Activated naive CD8-positive, alpha-beta T cell treated with anti-CD3 and anti-CD28 coated beads, Interleukin-2, amount 50 U/mL, for 16 hours (primary cell): ENCODE measurements around the gene FBN2.

Experiments
- DNase-seq: peaks from one replicate; pipeline ENCODE4 v3.0.0-alpha.2; 2020; ENCODE audit warnings: low read depth, low spot score

The FBN2 gene

GRCh38 chr5:128254789-128255188 is 283.3 kb downstream of the FBN2 start:
- DNase-seq = no peak

- no peak for DNase-seq
These were observed 284.2 kb downstream of the FBN2 start for GRCh38 chr5:128253880-128254279.

GRCh38 chr5:128253161-128253560 is 284.9 kb downstream of the FBN2 start:
- no peak for DNase-seq

GRCh38 chr5:128252756-128253155 is 285.3 kb downstream of the FBN2 start:
- no peak for DNase-seq

GRCh38 chr5:128252196-128252595 is 285.8 kb downstream of the FBN2 start:
- DNase-seq = no peak

GRCh38 chr5:128245974-128246373 is 292.1 kb downstream of the FBN2 start:
- no peak for DNase-seq

- DNase-seq = no peak
These were observed 294.0 kb downstream of the FBN2 start for GRCh38 chr5:128243958-128244582.

GRCh38 chr5:128241051-128241695 is 296.9 kb downstream of the FBN2 start:
- no peak for DNase-seq

GRCh38 chr5:128237546-128237945 is 300.5 kb downstream of the FBN2 start:
- DNase-seq = no peak

- no peak for DNase-seq
These were observed 301.0 kb downstream of the FBN2 start for GRCh38 chr5:128237000-128237399.

- no peak for DNase-seq
These were observed 301.7 kb downstream of the FBN2 start for GRCh38 chr5:128236334-128236733.

- no peak for DNase-seq
These were observed 303.0 kb downstream of the FBN2 start for GRCh38 chr5:128234928-128235641.

GRCh38 chr5:128228521-128228920 is 309.5 kb downstream of the FBN2 start:
- no peak for DNase-seq

- DNase-seq = no peak
These were observed 310.0 kb downstream of the FBN2 start for GRCh38 chr5:128228008-128228407.

GRCh38 chr5:128225245-128226030 is 312.6 kb downstream of the FBN2 start:
- DNase-seq = no peak

- DNase-seq = no peak
These were observed 313.7 kb downstream of the FBN2 start for GRCh38 chr5:128224336-128224735.

GRCh38 chr5:128220841-128221240 is 317.2 kb downstream of the FBN2 start:
- DNase-seq = no peak

- DNase-seq = no peak
These were observed 321.0 kb downstream of the FBN2 start for GRCh38 chr5:128216860-128217531.

- no peak for DNase-seq
These were observed 321.8 kb downstream of the FBN2 start for GRCh38 chr5:128216285-128216684.

GRCh38 chr5:128213833-128214232 is 324.2 kb downstream of the FBN2 start:
- no peak for DNase-seq

- DNase-seq = no peak
These were observed 324.7 kb downstream of the FBN2 start for GRCh38 chr5:128213340-128213739.
